HG02870 (cell line): ENCODE results near the gene ZNF558.
A peak's percentile ranks its signal among the peaks of the same experiment; 100 is the strongest.

ENCODE experiments used
- ATAC-seq: cut with Tn5 transposase; IDR thresholded peaks from one replicate; pipeline ENCODE4 v1.9.1; 2021; ENCODE audit warnings: mild to moderate bottlenecking, moderate library complexity; ENCODE audit not compliant: unreplicated experiment

ZNF558 gene

GRCh38 chr19:8832132-8833021, at the start of gene ZNF558, which contains the start of gene MBD3L1:
TSS of gene ZNF558 (minus strand) at chr19:8832304. CDS start at chr19:8822659, 9,645 bp downstream.
TSS of gene MBD3L1 (plus strand) at chr19:8832377. CDS start at chr19:8842679, 10,302 bp downstream.
- ATAC-seq = peak; percentile 87

- no peak for ATAC-seq
Observed at GRCh38 chr19:8881512-8881911, 49.4 kb upstream of the ZNF558 start.

GRCh38 chr19:8880868-8881488, 48.9 kb upstream of the ZNF558 start:
- no peak for ATAC-seq

- no peak for ATAC-seq
Observed at GRCh38 chr19:8877854-8878705, 46.0 kb upstream of the ZNF558 start.

- ATAC-seq = no peak
Observed at GRCh38 chr19:8866344-8866743, 34.2 kb upstream of the ZNF558 start.

- no peak for ATAC-seq
Observed at GRCh38 chr19:8858260-8858659, 26.2 kb upstream of the ZNF558 start.

GRCh38 chr19:8850488-8850887, 18.4 kb upstream of the ZNF558 start:
- ATAC-seq = no peak

- no peak for ATAC-seq
Observed at GRCh38 chr19:8849232-8849631, 17.1 kb upstream of the ZNF558 start.

- no peak for ATAC-seq
Observed at GRCh38 chr19:8846819-8847218, 14.7 kb upstream of the ZNF558 start.

GRCh38 chr19:8840708-8841107, 8.6 kb upstream of the ZNF558 start:
- no peak for ATAC-seq

GRCh38 chr19:8835877-8836276, 3.8 kb upstream of the ZNF558 start:
- ATAC-seq = no peak

GRCh38 chr19:8835446-8835845, 3.3 kb upstream of the ZNF558 start:
- ATAC-seq = no peak

- peak; percentile 4 for ATAC-seq
Observed at GRCh38 chr19:8831832-8832131, 322 bp downstream of the ZNF558 start.

GRCh38 chr19:8831373-8831772, 731 bp downstream of the ZNF558 start:
- ATAC-seq = no peak

- ATAC-seq = no peak
Observed at GRCh38 chr19:8827277-8827676, 4.8 kb downstream of the ZNF558 start.

GRCh38 chr19:8826371-8826770, 5.7 kb downstream of the ZNF558 start:
- ATAC-seq = no peak

GRCh38 chr19:8821748-8822241, 10.3 kb downstream of the ZNF558 start:
- no peak for ATAC-seq

- ATAC-seq = no peak
Observed at GRCh38 chr19:8820234-8820633, 11.9 kb downstream of the ZNF558 start.

GRCh38 chr19:8815780-8816179, 16.3 kb downstream of the ZNF558 start:
- no peak for ATAC-seq

GRCh38 chr19:8814176-8814575, 17.9 kb downstream of the ZNF558 start:
- no peak for ATAC-seq
